ENCODE measurements around the gene ASTN1.

GRCh38 chr1:176961678-176962077, 202.8 kb downstream of the ASTN1 start:
- no peak for TF ChIP-seq CTCF (IDR thresholded peaks at IDR 0.05 in 2 of 3, conservative IDR thresholded peaks at IDR 0.05 in 1 of 3; ENCODE audit: borderline replicate concordance in 1 of 3, insufficient read depth in 1 of 3, low read depth in 2 of 3, low read length in 2 of 3)
- no peak for TF ChIP-seq EZH2phosphoT487 (IDR thresholded peaks at IDR 0.05; ENCODE audit: borderline replicate concordance)
- TF ChIP-seq SRF (IDR thresholded peaks at IDR 0.05; ENCODE audit: low read depth), result no peak
- no peak for TF ChIP-seq POLR2A (IDR thresholded peaks at IDR 0.05; ENCODE audit: borderline replicate concordance, extremely low read depth, insufficient read depth, insufficient read length)
- TF ChIP-seq TCF7L2 (IDR thresholded peaks at IDR 0.05; ENCODE audit: borderline replicate concordance, extremely low read depth, insufficient read depth, insufficient read length), result no peak
- TF ChIP-seq, protein P1, sequence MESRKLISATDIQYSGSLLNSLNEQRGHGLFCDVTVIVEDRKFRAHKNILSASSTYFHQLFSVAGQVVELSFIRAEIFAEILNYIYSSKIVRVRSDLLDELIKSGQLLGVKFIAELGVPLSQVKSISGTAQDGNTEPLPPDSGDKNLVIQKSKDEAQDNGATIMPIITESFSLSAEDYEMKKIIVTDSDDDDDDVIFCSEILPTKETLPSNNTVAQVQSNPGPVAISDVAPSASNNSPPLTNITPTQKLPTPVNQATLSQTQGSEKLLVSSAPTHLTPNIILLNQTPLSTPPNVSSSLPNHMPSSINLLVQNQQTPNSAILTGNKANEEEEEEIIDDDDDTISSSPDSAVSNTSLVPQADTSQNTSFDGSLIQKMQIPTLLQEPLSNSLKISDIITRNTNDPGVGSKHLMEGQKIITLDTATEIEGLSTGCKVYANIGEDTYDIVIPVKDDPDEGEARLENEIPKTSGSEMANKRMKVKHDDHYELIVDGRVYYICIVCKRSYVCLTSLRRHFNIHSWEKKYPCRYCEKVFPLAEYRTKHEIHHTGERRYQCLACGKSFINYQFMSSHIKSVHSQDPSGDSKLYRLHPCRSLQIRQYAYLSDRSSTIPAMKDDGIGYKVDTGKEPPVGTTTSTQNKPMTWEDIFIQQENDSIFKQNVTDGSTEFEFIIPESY (IDR thresholded peaks at IDR 0.05; ENCODE audit: extremely low read depth, insufficient replicate concordance, low read length), result no peak
- TF ChIP-seq FOSL1 (IDR thresholded peaks at IDR 0.05; ENCODE audit: low read depth), result no peak
- TF ChIP-seq POLR2AphosphoS5 (IDR thresholded peaks at IDR 0.05; ENCODE audit: low read depth, low read length), result no peak
- TF ChIP-seq CBX3 (IDR thresholded peaks at IDR 0.05; ENCODE audit: low read depth), result no peak
- TF ChIP-seq EZH2 (IDR thresholded peaks at IDR 0.05), result no peak
- no peak for TF ChIP-seq JUND (IDR thresholded peaks at IDR 0.05)

Data from HCT116 (cell line).